Fibroblast of lung (primary cell): ENCODE data around the gene MDFIC.

ENCODE experiments used
- CTCF ChIP-seq, 2 donors: IDR thresholded peaks in 1 of 2; conservative IDR thresholded peaks in 1 of 2; 1 replicate in 1 of 2; 2 replicates in 1 of 2; pipeline ENCODE4 v1.5.1; 2011 to 2012; ENCODE audit warnings: low read length in 2 of 2, control low read depth in 1 of 2, inconsistent platforms in 1 of 2, low read depth in 1 of 2, mild to moderate bottlenecking in 1 of 2
- EZH2 ChIP-seq: IDR thresholded peaks from 2 replicates; pipeline ENCODE4 v1.5.1; 2012; ENCODE audit warnings: low read length, control low read depth, mild to moderate bottlenecking; ENCODE audit errors: missing control alignments

- no peak for TF ChIP-seq CTCF (conservative IDR thresholded peaks at IDR 0.05 in 1 of 2, IDR thresholded peaks at IDR 0.05 in 1 of 2; ENCODE audit: low read depth in 1 of 2, low read length in 2 of 2)
- no peak for TF ChIP-seq EZH2
These were observed 21.8 kb upstream of the MDFIC start for GRCh38 chr7:114900127-114900526.
